ENCODE measurements around the gene ALDH16A1.
"Not testable (repeated sequence)": the region's sequence is repeated elsewhere in the genome, so short reads cannot be mapped to it uniquely, and the experiment has no call there.

The ALDH16A1 gene

GRCh38 chr19:49441210-49441959 lies 11.6 kb upstream of the ALDH16A1 start, which contains the start of gene SLC17A7:
Gene SLC17A7, minus strand, starts transcription at chr19:49441527. Its CDS starts 148 bp downstream, at chr19:49441379.
- DNase-seq (ENCODE audit: low spot score) = peak; percentile 85

- no peak for DNase-seq (ENCODE audit: low spot score)
These were observed 11.1 kb upstream of the ALDH16A1 start for GRCh38 chr19:49441960-49442350.

GRCh38 chr19:49442354-49442753 lies 10.7 kb upstream of the ALDH16A1 start:
- DNase-seq (ENCODE audit: low spot score) = no peak

GRCh38 chr19:49442771-49443365 lies 10.2 kb upstream of the ALDH16A1 start:
- peak; percentile 98 for DNase-seq (ENCODE audit: low spot score)

GRCh38 chr19:49443366-49444099 lies 9.5 kb upstream of the ALDH16A1 start:
- DNase-seq (ENCODE audit: low spot score) = peak; percentile 96

- DNase-seq (ENCODE audit: low spot score) = not testable (repeated sequence)
These were observed 8.8 kb upstream of the ALDH16A1 start for GRCh38 chr19:49444100-49444700.

GRCh38 chr19:49445997-49446396 lies 7.0 kb upstream of the ALDH16A1 start:
- no peak for DNase-seq (ENCODE audit: low spot score)

- no peak for DNase-seq (ENCODE audit: low spot score)
These were observed 5.3 kb upstream of the ALDH16A1 start for GRCh38 chr19:49447485-49448431.

GRCh38 chr19:49448432-49448786 lies 4.6 kb upstream of the ALDH16A1 start:
- no peak for DNase-seq (ENCODE audit: low spot score)

- no peak for DNase-seq (ENCODE audit: low spot score)
These were observed 2.6 kb upstream of the ALDH16A1 start for GRCh38 chr19:49450405-49450804.

- peak; percentile 95 for DNase-seq (ENCODE audit: low spot score)
These were observed 1.4 kb upstream of the ALDH16A1 start, which contains the start of gene PIH1D1 for GRCh38 chr19:49451430-49452181. Gene PIH1D1, minus strand, starts transcription at chr19:49451814. Its CDS starts 240 bp downstream, at chr19:49451574.

GRCh38 chr19:49453757-49454240 lies 774 bp downstream of the ALDH16A1 start:
- no peak for DNase-seq (ENCODE audit: low spot score)

GRCh38 chr19:49455773-49456172 lies 2.7 kb downstream of the ALDH16A1 start:
- DNase-seq (ENCODE audit: low spot score) = no peak

GRCh38 chr19:49456326-49456725 lies 3.3 kb downstream of the ALDH16A1 start:
- no peak for DNase-seq (ENCODE audit: low spot score)

GRCh38 chr19:49458567-49458903 lies 5.5 kb downstream of the ALDH16A1 start:
- no peak for DNase-seq (ENCODE audit: low spot score)

- DNase-seq (ENCODE audit: low spot score) = no peak
These were observed 6.4 kb downstream of the ALDH16A1 start for GRCh38 chr19:49459388-49459787.

- not testable (repeated sequence) for DNase-seq (ENCODE audit: low spot score)
These were observed 8.1 kb downstream of the ALDH16A1 start for GRCh38 chr19:49461130-49461529.

- no peak for DNase-seq (ENCODE audit: low spot score)
These were observed 8.6 kb downstream of the ALDH16A1 start for GRCh38 chr19:49461656-49462055.

- DNase-seq (ENCODE audit: low spot score) = no peak
These were observed 9.5 kb downstream of the ALDH16A1 start for GRCh38 chr19:49462492-49462891.

- DNase-seq (ENCODE audit: low spot score) = no peak
These were observed 11.1 kb downstream of the ALDH16A1 start for GRCh38 chr19:49463960-49464740.
